Stimulated activated CD8-positive, alpha-beta memory T cell treated with anti-CD3 and anti-CD28 coated beads, Interleukin-15, amount 100 ng/mL, for 24 hours (primary cell): ENCODE data around the gene PTTG1IP.

Experiments
- DNase-seq: peaks from one replicate; pipeline ENCODE4 v3.0.0-alpha.2; 2020; ENCODE audit warnings: low read depth

Gene PTTG1IP

GRCh38 chr21:44908908-44909307, 35.4 kb upstream of the PTTG1IP start:
- no peak for DNase-seq

GRCh38 chr21:44907966-44908895, 34.7 kb upstream of the PTTG1IP start:
- no peak for DNase-seq

- DNase-seq, result no peak
Measured at GRCh38 chr21:44907225-44907965, 33.9 kb upstream of the PTTG1IP start.

GRCh38 chr21:44905728-44906090, 32.2 kb upstream of the PTTG1IP start:
- DNase-seq, result no peak

- DNase-seq, result no peak
Measured at GRCh38 chr21:44905016-44905727, 31.7 kb upstream of the PTTG1IP start.

DNA sequence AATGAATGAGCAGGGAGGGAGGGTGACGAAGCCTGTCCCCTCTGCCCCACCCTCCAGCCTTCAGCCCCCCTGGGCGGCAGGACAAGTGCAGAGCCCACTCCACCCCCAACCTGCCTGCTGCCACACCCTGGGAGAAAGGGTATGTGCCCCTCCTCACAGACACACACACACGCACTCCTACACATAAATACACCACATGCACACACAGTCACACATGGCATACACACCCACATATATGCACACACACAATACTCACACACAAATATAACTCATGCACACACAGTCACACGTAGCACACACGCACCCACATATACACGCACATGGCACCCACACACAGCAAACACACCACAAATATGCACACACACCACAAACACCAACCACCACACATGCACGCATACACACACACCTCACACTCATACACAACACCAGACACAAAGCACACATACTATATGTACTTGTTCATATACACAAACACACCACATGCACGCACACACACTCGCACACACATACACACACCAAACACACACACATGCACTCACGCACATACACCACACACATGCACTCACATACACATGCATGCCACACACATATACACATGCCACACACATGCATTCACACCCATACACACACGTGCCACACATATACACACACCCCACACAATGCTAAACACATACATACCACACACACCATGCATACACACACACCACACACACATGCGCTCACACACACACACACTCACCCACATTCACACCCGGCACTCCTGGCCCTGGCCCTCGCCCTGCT, 30.8 kb upstream of the PTTG1IP start:
- no peak for DNase-seq

DNA sequence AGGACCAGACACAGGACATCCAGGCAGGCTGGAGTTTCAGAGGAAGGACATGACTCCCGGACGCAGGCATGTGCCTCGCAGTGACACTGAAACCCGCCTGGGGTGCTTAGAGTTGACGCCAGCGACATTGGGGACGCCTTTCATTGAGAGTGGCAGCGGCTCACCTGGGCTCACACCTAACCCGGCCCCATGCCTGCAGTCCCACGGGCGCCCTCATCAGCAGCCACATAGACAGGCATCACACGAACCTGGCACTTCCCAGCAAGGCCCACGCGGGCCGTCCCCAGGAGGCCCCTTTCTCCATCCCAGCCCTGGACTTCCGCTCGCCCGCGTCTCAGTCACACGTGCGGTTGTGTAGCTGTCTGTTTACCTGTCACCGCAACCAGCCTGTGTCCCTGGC, 30.2 kb upstream of the PTTG1IP start:
- DNase-seq, result no peak

DNA sequence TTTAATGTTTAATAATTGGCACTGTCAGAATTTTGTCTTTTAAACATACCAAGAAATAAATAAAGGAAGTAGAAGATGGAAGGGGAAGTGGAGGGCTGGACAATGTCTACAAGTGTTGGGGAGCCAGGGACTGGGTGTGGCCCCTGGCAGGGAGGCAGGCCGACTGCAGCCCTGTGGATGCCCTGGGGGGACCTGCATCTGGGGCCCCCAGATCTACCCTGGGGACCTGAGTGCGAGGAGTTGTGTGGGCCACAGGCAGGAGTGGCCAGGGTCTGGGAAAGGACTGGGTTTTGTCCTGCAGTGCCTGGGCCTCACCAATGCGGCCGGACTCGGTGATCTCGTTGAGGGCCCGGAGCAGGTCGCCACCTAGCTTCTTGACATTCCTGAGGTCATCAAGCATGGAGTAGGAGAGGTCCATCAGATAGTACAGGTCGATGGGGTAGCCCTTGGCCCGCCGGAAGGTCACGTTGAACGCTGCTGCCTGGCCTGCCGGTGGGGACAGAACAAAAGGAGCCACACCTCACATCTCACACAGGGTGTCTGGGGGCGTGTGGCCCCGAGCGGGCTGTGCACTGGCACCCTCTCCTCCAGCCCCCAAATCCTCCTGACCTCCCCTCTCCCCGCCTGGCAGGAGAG, 29.7 kb upstream of the PTTG1IP start:
- no peak for DNase-seq

GRCh38 chr21:44902268-44903049, 29.0 kb upstream of the PTTG1IP start:
- DNase-seq, result no peak

DNA sequence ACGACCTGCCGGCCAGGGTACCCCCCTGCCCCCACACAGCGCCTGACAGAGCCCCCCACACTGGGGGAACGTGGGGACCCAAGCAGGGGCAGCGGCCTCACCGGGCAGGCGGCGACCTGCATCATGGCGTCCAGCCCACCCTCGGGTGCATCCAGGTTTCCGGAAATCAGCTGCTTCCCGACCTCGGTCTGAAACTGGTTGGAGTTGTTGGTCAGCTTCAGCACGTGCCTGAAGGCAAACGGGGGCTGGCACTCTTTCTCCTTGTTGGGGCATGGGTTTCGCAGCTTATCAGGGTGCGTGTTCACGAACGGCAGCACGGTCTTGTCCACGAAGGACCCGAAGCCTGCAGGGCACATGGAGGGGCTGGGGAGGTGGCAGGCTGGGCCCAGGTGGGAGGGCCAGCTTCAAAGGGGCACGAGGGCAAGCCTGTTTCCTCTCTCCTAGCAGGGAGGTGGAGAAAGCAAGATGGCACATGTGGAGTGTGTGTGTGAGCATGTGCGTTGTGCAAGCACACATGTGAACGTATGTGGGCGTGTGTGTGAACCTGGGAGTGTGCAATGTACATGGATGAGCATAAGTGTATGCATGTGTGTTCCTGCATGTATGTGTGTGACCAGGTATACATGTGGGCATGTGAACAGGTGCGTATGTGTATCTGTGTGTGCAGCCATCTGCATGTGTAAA, 28.0 kb upstream of the PTTG1IP start:
- no peak for DNase-seq

GRCh38 chr21:44900559-44901251, 27.2 kb upstream of the PTTG1IP start:
- no peak for DNase-seq

DNA sequence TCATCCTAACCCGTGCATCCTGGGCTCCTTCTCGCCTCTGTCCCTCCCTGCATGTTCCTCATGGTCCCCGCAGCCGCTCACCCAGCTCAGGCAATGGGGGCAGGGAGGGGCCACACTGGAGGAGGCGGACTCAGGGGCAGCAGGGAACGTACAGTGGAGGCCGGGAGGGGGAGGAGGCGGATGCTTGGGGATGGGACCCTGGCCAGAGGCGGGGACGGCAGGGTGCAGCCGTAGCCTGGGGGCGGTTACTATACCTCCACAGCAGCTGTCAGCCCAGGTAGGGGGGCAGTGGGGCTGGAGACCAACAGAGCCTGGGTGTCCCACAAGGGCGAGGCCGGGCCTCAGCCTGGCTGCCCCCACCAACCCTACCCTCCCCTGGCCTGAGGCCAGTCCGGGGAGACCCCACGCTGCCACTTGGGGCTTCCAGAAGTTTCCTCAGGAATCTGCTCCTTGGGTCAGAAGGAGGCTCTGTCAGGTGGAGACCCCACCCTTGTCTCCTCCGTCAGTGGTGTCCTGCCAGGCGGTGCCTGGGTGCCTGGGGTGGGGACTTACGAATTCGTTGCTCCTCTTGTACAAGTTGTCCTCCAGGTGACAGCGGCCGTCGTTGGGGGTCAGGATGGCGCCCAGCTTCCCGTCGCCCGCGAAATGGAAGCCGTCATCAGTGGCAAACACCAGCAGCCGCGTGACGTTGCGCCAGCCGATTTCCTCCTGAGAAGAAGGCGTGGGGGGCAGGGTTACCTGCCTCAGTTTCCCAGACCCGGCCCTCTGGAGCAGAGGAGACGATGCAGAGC, 26.5 kb upstream of the PTTG1IP start:
- no peak for DNase-seq

GRCh38 chr21:44898851-44899767, 25.6 kb upstream of the PTTG1IP start:
- DNase-seq, result no peak

DNA sequence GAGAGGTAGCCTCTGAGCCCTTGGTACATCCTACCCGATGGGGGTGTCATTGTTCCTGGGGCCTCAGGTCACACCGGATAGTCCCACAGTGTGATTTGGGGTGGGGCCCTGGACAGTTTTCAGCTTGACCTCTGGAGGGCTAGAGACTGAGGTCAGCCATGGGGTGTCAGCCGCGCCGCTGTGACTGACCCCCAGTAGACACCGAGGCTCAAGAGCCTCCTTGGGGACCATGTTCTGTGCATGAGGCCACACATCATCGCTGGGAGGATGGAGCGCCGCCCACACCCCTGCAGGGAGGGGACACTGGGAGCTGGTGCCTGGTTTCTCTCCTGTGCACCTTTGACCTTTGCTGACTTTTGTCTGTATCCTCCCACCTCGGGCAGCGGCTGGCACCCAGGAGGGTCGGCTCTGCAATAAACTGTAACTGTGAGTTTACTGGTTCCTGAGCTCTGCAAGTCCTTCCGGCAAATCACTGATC, 24.6 kb upstream of the PTTG1IP start:
- DNase-seq, result no peak

DNA sequence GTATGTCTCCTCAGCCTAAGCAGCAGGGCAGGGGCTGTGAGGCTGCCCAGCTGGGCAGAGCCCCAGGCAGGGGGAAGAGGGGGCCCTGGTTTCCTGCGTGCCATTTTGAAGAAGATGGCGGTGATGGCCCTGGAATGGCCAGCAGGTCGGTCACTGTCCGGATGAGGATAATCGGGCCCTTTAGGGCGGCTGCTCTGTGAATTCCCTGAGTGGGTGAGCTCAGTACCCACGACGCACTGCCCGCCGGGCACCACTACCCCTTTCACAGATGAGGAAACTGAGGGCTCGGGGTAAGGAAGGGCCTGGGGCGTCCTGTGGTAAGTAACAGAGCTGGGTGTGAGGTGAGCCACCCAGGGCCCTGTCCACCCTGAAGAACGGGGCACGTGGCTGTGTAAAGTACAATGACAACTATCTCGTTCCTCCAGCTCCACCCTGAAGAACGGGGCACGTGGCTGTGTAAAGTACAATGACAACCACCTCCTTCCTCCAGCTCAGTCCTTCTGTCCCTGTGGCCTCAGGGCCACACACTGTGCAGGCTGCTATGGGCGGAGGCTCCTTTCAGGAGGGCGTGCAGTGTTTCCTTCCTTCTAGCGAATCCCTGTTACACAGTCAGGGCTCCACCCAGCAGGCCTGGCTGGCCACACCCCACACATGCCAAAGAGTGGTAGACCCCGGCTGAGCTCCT, 24.0 kb upstream of the PTTG1IP start:
- DNase-seq, result no peak

- DNase-seq, result no peak
Measured at GRCh38 chr21:44896561-44897286, 23.2 kb upstream of the PTTG1IP start.
